SK-N-SH treated with all-trans-retinoic acid at 6 μM for 48 hours (cell line): Measurements from ENCODE around the gene OR2Z1.

ENCODE experiments used
- GLIS3 ChIP-seq: fragments of 250-450 bp; sonication (Bioruptor Pico); IDR thresholded peaks from 2 replicates; pipeline ENCODE4 v1.5.0; 2020; ENCODE audit warnings: mild to moderate bottlenecking, moderate library complexity
- ZNF565 ChIP-seq: fragments of 450-650 bp; formaldehyde crosslinking; conservative IDR thresholded peaks from 2 replicates; pipeline ENCODE4 v1.5.0; 2020; ENCODE audit warnings: low read depth, mild to moderate bottlenecking, moderate library complexity

- TF ChIP-seq GLIS3 (no peak), ZNF565 (CRISPR knock-in tag) (no peak)
These were observed 2.8 kb downstream of the OR2Z1 start for GRCh38 chr19:8724276-8724675.
